Brain microvascular endothelial cell (primary cell): ENCODE data around the gene SLC38A10.

ENCODE experiments used
- DNase-seq: peaks from one replicate; pipeline ENCODE4 v3.0.0-alpha.2; 2020
- H3K27ac ChIP-seq: fragments of 250-450 bp; sonication (Bioruptor Pico); 2 replicates; pipeline ENCODE4 v1.5.1; 2020; ENCODE audit warnings: mild to moderate bottlenecking, moderate library complexity
- H3K27me3 ChIP-seq: fragments of 250-450 bp; sonication (Bioruptor Pico); replicated peaks from 2 replicates; pipeline ENCODE4 v1.5.1; 2020; ENCODE audit warnings: mild to moderate bottlenecking
- H3K36me3 ChIP-seq: fragments of 250-450 bp; sonication (Bioruptor Pico); replicated peaks from 2 replicates; pipeline ENCODE4 v1.5.1; 2020; ENCODE audit warnings: mild to moderate bottlenecking
- H3K4me3 ChIP-seq: 2 replicates; pipeline ENCODE4 v1.5.1; 2011; ENCODE audit warnings: low read depth, mild to moderate bottlenecking, control low read depth, low read length, moderate library complexity
- in situ Hi-C: cut with HindIII; loops from 2 replicates; pipeline ENCODE4 v1.10.0; 2017; ENCODE audit warnings: low sequenced_read_pairs, low pct_ligation_motif_present
- TF ChIP-seq, protein P1 (sequence below): IDR thresholded peaks from 2 replicates; pipeline ENCODE4 v1.5.1; 2011; ENCODE audit warnings: low read depth, mild to moderate bottlenecking, moderate library complexity, low read length, control low read depth, inconsistent platforms; ENCODE audit errors: missing control alignments

SLC38A10 gene

DNA sequence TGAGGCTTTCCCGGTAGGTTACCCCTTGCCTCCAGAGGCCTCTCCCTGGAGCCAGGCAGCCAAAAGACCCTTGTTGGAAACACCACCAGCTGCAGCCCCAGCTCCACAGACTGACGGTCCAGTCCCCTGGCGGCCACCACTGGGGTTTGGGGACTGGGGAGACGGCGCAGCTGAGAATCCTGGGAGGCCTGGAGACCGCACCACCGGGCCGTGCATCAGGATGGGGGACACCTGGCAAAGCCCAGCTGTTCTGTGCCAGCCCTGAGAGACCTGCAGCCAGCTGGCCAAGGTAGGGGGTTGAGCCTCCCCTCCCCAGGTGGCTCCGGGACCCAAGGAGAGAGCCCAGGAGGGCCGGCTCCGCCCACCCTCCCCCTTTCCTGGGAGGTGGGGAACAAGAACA, 8.3 kb upstream of the SLC38A10 start:
- Histone ChIP-seq H3K36me3 (no peaks in the 10 kb centered on the region), H3K4me3 (no peak overlapping the region), H3K27ac (no peak overlapping the region), H3K27me3 (no peaks in the 10 kb centered on the region)
- in situ Hi-C loops: no loop called here
- TF ChIP-seq, protein P1, sequence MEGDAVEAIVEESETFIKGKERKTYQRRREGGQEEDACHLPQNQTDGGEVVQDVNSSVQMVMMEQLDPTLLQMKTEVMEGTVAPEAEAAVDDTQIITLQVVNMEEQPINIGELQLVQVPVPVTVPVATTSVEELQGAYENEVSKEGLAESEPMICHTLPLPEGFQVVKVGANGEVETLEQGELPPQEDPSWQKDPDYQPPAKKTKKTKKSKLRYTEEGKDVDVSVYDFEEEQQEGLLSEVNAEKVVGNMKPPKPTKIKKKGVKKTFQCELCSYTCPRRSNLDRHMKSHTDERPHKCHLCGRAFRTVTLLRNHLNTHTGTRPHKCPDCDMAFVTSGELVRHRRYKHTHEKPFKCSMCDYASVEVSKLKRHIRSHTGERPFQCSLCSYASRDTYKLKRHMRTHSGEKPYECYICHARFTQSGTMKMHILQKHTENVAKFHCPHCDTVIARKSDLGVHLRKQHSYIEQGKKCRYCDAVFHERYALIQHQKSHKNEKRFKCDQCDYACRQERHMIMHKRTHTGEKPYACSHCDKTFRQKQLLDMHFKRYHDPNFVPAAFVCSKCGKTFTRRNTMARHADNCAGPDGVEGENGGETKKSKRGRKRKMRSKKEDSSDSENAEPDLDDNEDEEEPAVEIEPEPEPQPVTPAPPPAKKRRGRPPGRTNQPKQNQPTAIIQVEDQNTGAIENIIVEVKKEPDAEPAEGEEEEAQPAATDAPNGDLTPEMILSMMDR: no peak
- no peak for DNase-seq

DNA sequence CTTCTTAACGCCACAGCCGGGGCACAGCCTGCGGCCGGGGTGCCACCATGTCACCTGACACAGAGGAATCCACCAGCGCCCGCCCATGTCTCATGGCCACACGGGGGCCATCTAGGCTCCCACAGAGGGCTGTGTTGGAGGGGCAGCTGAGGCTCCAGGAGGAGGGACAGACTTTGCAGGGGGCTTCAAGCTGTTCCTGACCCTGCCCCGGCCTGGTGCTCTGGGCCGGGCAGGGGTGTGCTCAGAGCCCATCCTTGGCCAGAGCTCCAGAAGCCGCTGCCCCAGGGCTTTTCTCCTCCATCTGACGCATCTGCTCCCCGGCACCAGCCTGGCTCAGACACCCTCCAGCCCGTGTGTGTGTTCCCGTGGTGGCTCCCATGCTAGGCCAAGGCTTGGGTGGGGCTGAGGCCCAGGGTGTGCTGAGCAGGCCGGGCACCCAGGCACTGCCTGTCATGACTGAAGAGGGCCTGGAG, 7.8 kb upstream of the SLC38A10 start:
- Histone ChIP-seq H3K27ac (no peak overlapping the region), H3K27me3 (no peaks in the 10 kb centered on the region), H3K36me3 (no peaks in the 10 kb centered on the region), H3K4me3 (no peak overlapping the region)
- in situ Hi-C loops: no loop called here
- DNase-seq: no peak
- TF ChIP-seq, protein P1: peak; percentile 20

DNA sequence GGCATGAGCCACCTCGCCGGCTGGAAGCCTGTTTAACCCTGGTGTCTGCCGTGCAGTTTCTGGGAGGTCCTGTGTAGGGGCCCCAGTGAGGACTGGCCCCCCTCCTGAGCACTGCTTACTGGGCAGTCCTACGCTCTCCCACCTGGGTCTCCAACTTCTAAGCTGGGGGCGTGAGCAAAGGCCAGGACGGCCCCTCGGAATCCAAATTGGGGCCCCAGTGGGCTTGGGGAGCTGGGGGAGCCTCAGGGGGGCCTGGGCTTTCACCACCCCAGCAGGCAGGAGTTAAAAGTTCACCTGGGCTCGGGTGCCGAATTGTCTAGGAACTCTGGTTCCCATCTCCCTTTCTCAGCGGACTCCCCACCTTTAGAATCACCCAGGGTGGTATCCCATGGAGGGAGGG, 7.2 kb upstream of the SLC38A10 start:
- DNase-seq: no peak
- no peak overlapping the region for H3K4me3 ChIP-seq
- H3K27me3 ChIP-seq: no peaks in the 10 kb centered on the region
- TF ChIP-seq, protein P1: no peak
- in situ Hi-C loops: no loop called here
- no peaks in the 10 kb centered on the region for H3K36me3 ChIP-seq
- no peak overlapping the region for H3K27ac ChIP-seq

DNA sequence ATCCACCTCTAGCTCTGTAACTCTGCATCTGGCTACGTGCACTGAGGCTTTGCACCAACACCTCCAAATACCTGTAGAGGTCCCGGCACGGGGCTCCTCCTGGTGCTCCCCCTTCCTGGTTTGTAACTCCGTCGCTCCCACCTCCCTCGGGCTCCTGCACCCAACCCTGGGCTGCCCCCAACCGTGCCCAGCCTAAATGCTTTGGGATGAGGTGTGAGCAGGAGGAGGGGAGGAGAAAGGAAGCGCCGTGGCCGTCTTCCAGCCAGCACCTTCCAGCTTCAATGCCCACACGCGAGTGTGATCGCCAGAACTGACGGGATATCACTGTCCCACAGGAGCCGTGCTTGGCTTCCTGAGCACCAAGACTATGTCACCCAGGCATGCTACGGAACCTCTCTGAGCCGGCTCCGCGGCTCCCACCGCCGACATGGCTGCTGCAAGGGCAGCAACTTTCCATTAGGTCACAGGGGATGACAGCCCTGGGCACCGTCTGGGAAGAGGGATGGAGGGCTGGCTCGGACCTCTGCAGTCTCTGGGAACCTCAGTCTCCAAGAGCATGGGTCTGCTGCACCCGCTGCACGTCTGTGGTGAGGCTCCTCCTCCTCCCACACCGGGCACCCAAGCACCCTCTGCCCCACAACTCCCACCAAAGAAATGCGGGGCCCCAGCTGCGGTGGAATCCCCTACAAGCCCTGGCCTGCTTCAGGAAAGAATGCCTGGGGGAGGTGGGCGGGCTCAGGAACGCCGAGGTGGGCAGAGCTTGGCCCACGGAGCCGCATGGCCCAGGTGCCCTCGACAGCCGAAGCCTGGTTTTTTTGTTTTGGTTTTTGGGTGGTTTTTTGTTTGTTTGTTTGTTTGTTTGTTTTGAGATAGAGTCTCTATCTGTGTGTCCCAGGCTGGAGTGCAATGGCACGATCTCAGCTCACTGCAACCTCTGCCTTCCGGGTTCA, 6.4 kb upstream of the SLC38A10 start:
- in situ Hi-C loops: no loop called here
- Histone ChIP-seq H3K4me3 (no peak overlapping the region), H3K27me3 (no peaks in the 10 kb centered on the region), H3K27ac (no peak overlapping the region), H3K36me3 (no peaks in the 10 kb centered on the region)
- DNase-seq: no peak
- TF ChIP-seq, protein P1: no peak

DNA sequence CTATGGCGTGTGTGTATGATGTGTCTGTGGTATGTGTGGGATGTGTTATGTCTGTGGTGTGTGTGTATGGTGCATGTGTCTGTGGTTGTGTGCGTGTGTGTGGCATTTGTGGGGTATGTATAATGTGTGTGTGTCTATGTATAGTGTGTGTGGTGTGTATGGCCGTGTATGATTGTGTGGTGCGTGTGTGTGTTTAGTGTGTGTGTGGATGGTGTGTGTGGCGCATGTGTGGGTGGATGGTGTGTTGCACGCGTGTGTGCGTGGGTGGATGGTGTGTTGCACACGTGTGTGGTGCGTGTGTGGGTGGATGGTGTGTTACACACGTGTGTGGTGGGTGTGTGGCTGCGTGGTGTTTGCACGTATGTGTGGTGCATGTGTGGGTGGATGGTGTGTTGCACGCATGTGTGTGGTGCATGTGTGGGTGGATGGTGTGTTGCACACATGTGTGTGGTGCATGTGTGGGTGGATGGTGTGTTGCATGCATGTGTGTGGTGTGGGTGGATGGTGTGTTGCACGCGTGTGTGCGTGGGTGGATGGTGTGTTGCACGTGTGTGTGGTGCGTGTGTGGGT, 5.6 kb upstream of the SLC38A10 start:
- DNase-seq: no peak
- in situ Hi-C loops: no loop called here
- Histone ChIP-seq H3K36me3 (no peaks in the 10 kb centered on the region), H3K27me3 (no peaks in the 10 kb centered on the region), H3K27ac (no peak overlapping the region), H3K4me3 (no peak overlapping the region)
- TF ChIP-seq, protein P1: no peak
